Breast epithelium (tissue), 4 donors: ENCODE measurements around the gene SRF. TPM values are rescaled to one million over a fixed set of nuclear protein-coding genes. Genes with fewer than 3 reads are reported as not detected.

Source experiments
- DNase-seq, 2 donors: peaks; one replicate each; pipeline ENCODE4 v3.0.0-alpha.2; 2019; ENCODE audit warnings: low spot score in 2 of 2
- H3K27ac ChIP-seq, 2 donors: fragments of 200-600 bp; sonication (generic) in 1 of 2; one replicate each; pipeline ENCODE4 v1.5.1; 2016 to 2019; ENCODE audit warnings: mild to moderate bottlenecking in 1 of 2
- H3K27me3 ChIP-seq, 2 donors: fragments of 200-600 bp; sonication (generic) in 1 of 2; one replicate each; pipeline versions ENCODE4 v1.5.1 to v1.6.0; 2017 to 2019; ENCODE audit warnings: control low read depth in 1 of 2, mild to moderate bottlenecking in 1 of 2
- H3K36me3 ChIP-seq: fragments of 200-600 bp; one replicate; pipeline ENCODE4 v1.5.1; 2019
- H3K4me1 ChIP-seq, 2 donors: fragments of 200-600 bp; sonication (generic); one replicate each; pipeline ENCODE4 v1.5.1; 2016 to 2019; ENCODE audit warnings: control low read depth in 1 of 2
- H3K4me3 ChIP-seq, 3 donors: fragments of 200-600 bp; sonication (generic); 1 replicate in 2 of 3; 2 replicates in 1 of 3; pipeline ENCODE4 v1.5.1; 2016 to 2019; ENCODE audit warnings: mild to moderate bottlenecking in 3 of 3, moderate library complexity in 2 of 3
- H3K9me3 ChIP-seq, 2 donors: fragments of 200-600 bp; sonication (generic) in 1 of 2; one replicate each; pipeline ENCODE4 v1.5.1; 2016 to 2019; ENCODE audit warnings: control low read depth in 1 of 2
- CTCF ChIP-seq, 3 donors: fragments of 450-650 bp; IDR thresholded peaks; one replicate each; pipeline ENCODE4 v1.5.1; 2016 to 2017; ENCODE audit warnings: antibody characterized with exemption in 3 of 3, mild to moderate bottlenecking in 3 of 3, moderate library complexity in 3 of 3
- POLR2A ChIP-seq: fragments of 450-650 bp; IDR thresholded peaks from one replicate; pipeline ENCODE4 v1.6.1; 2016; ENCODE audit warnings: antibody characterized with exemption, mild to moderate bottlenecking, moderate library complexity
- POLR2AphosphoS5 ChIP-seq, 3 donors: sonication (generic); formaldehyde crosslinking; IDR thresholded peaks; one replicate each; pipeline ENCODE4 v1.6.1; 2017; ENCODE audit warnings: antibody characterized with exemption in 3 of 3
- intact Hi-C: fragments of 100-400 bp; cut with DNase I; formaldehyde crosslinking; loops from one replicate; pipeline ENCODE4 v1.15.1; 2023; ENCODE audit warnings: low total_unique reads
- total RNA-seq, 3 donors: library from RNA; depleted of rRNA; stranded (reverse); fragments of >200 nt; gene quantifications; one replicate each; pipeline ENCODE4 v1.1.0, GENCODE V29; 2016

Gene SRF
- total RNA-seq, 3 donors from 2014 or later = 18.1 to 32.1 (median 28.5) TPM

GRCh38 chr6:43216200-43216599, 45.1 kb downstream of the SRF start:
- Histone ChIP-seq H3K27me3 (no peaks in the 10 kb centered on the region), H3K4me3 (no peak overlapping the region), H3K36me3 (no peaks in the 10 kb centered on the region), H3K4me1 (peaks cover 0 to 1% of the 10 kb centered on the region in 2 donors), H3K9me3 (no peaks in the 10 kb centered on the region), H3K27ac (no peak overlapping the region)
- DNase-seq = no peak
- TF ChIP-seq POLR2AphosphoS5 (IDR thresholded peaks at IDR 0.05) = no peak
- no peak for TF ChIP-seq CTCF (IDR thresholded peaks at IDR 0.05)
- no peak for TF ChIP-seq POLR2A
- intact Hi-C loops = loop anchor here (1.0 kb wide), 1 partner anchor 37 kb away; no protein-coding TSS in a partner anchor

GRCh38 chr6:43217351-43217750, 46.3 kb downstream of the SRF start:
- no peak for TF ChIP-seq POLR2AphosphoS5 (IDR thresholded peaks at IDR 0.05)
- no peak for TF ChIP-seq POLR2A
- no peak for TF ChIP-seq CTCF (IDR thresholded peaks at IDR 0.05)
- no peak overlapping the region for H3K27ac ChIP-seq
- no peak overlapping the region for H3K4me3 ChIP-seq
- no peaks in the 10 kb centered on the region for H3K27me3 ChIP-seq
- peaks cover 0 to 4% of the 10 kb centered on the region in 2 donors for H3K4me1 ChIP-seq
- no peak for DNase-seq
- intact Hi-C loops = no loop called here
- no peaks in the 10 kb centered on the region for H3K36me3 ChIP-seq
- no peaks in the 10 kb centered on the region for H3K9me3 ChIP-seq

GRCh38 chr6:43219119-43219518, 48.0 kb downstream of the SRF start:
- Histone ChIP-seq H3K9me3 (no peaks in the 10 kb centered on the region), H3K4me1 (peaks cover 0 to 4% of the 10 kb centered on the region in 2 donors), H3K36me3 (no peaks in the 10 kb centered on the region), H3K4me3 (no peak overlapping the region), H3K27ac (no peak overlapping the region), H3K27me3 (no peaks in the 10 kb centered on the region)
- no peak for DNase-seq
- intact Hi-C loops = no loop called here
- no peak for TF ChIP-seq POLR2A
- no peak for TF ChIP-seq CTCF (IDR thresholded peaks at IDR 0.05)
- TF ChIP-seq POLR2AphosphoS5 (IDR thresholded peaks at IDR 0.05) = no peak

GRCh38 chr6:43219814-43220213, 48.7 kb downstream of the SRF start:
- DNase-seq = no peak
- H3K9me3 ChIP-seq = no peaks in the 10 kb centered on the region
- no peaks in the 10 kb centered on the region for H3K36me3 ChIP-seq
- no peak overlapping the region for H3K27ac ChIP-seq
- peaks cover 0 to 4% of the 10 kb centered on the region in 2 donors for H3K4me1 ChIP-seq
- TF ChIP-seq POLR2A = no peak
- no peak for TF ChIP-seq CTCF (IDR thresholded peaks at IDR 0.05)
- no peak for TF ChIP-seq POLR2AphosphoS5 (IDR thresholded peaks at IDR 0.05)
- no peak overlapping the region for H3K4me3 ChIP-seq
- intact Hi-C loops = no loop called here
- no peaks in the 10 kb centered on the region for H3K27me3 ChIP-seq

GRCh38 chr6:43220439-43220951, 49.4 kb downstream of the SRF start:
- no peak for DNase-seq
- TF ChIP-seq POLR2A (no peak), CTCF (IDR thresholded peaks at IDR 0.05) (no peak), POLR2AphosphoS5 (IDR thresholded peaks at IDR 0.05) (no peak)
- no peaks in the 10 kb centered on the region for H3K9me3 ChIP-seq
- intact Hi-C loops = no loop called here
- peaks cover 0 to 4% of the 10 kb centered on the region in 2 donors for H3K4me1 ChIP-seq
- H3K36me3 ChIP-seq = no peaks in the 10 kb centered on the region
- no peaks in the 10 kb centered on the region for H3K27me3 ChIP-seq
- H3K4me3 ChIP-seq = no peak overlapping the region
- H3K27ac ChIP-seq = no peak overlapping the region
